ENCODE measurements around the gene CAT.

Gene CAT

GRCh38 chr11:34495724-34496377, 57.1 kb downstream of the CAT start:
- no peak overlapping the region for H3K4me2 ChIP-seq (ENCODE audit: low read depth, low read length)
- no peaks in the 10 kb centered on the region for H3K9me3 ChIP-seq (replicated peaks; ENCODE audit: insufficient read depth, low read length)
- no peak overlapping the region for H3K4me3 ChIP-seq (ENCODE audit: low read length)
- H3K4me1 ChIP-seq (ENCODE audit: low read length), result no peaks in the 10 kb centered on the region
- no peak overlapping the region for H3K9ac ChIP-seq (ENCODE audit: low read length)
- TF ChIP-seq EZH2 (optimal IDR thresholded peaks at IDR 0.05; ENCODE audit: low read depth, low read length) (no peak), EZH2phosphoT487 (IDR thresholded peaks at IDR 0.05; ENCODE audit: low read length) (no peak), CTCF (IDR thresholded peaks at IDR 0.05; ENCODE audit: low read length) (no peak)
- no peaks in the 10 kb centered on the region for H4K20me1 ChIP-seq (ENCODE audit: insufficient read depth, low read length)
- H3K27me3 ChIP-seq (replicated peaks; ENCODE audit: insufficient read depth, low read length), result no peaks in the 10 kb centered on the region
- H3K36me3 ChIP-seq (replicated peaks; ENCODE audit: insufficient read depth, low read length), result no peaks in the 10 kb centered on the region
- H3F3A ChIP-seq (ENCODE audit: insufficient read depth, low read length), result no peaks in the 10 kb centered on the region
- no peak for DNase-seq
- H2AFZ ChIP-seq (ENCODE audit: low read length), result no peak overlapping the region
- H3K79me2 ChIP-seq (ENCODE audit: low read length), result no peaks in the 10 kb centered on the region
- no peak overlapping the region for H3K27ac ChIP-seq (ENCODE audit: low read length)
- no peaks in the 10 kb centered on the region for H3K9me2 ChIP-seq (replicated peaks; ENCODE audit: insufficient read depth, low read length)

- H3K9me2 ChIP-seq (replicated peaks; ENCODE audit: insufficient read depth, low read length), result no peaks in the 10 kb centered on the region
- no peak overlapping the region for H3K9ac ChIP-seq (ENCODE audit: low read length)
- H3F3A ChIP-seq (ENCODE audit: insufficient read depth, low read length), result no peaks in the 10 kb centered on the region
- H3K27me3 ChIP-seq (replicated peaks; ENCODE audit: insufficient read depth, low read length), result no peaks in the 10 kb centered on the region
- no peaks in the 10 kb centered on the region for H4K20me1 ChIP-seq (ENCODE audit: insufficient read depth, low read length)
- no peak overlapping the region for H3K4me2 ChIP-seq (ENCODE audit: low read depth, low read length)
- no peak for TF ChIP-seq EZH2phosphoT487 (IDR thresholded peaks at IDR 0.05; ENCODE audit: low read length)
- TF ChIP-seq CTCF (IDR thresholded peaks at IDR 0.05; ENCODE audit: low read length), result no peak
- no peak for TF ChIP-seq EZH2 (optimal IDR thresholded peaks at IDR 0.05; ENCODE audit: low read depth, low read length)
- H3K9me3 ChIP-seq (replicated peaks; ENCODE audit: insufficient read depth, low read length), result no peaks in the 10 kb centered on the region
- H2AFZ ChIP-seq (ENCODE audit: low read length), result no peak overlapping the region
- H3K79me2 ChIP-seq (ENCODE audit: low read length), result no peaks in the 10 kb centered on the region
- no peak overlapping the region for H3K27ac ChIP-seq (ENCODE audit: low read length)
- H3K4me1 ChIP-seq (ENCODE audit: low read length), result no peaks in the 10 kb centered on the region
- no peak overlapping the region for H3K4me3 ChIP-seq (ENCODE audit: low read length)
- no peak for DNase-seq
- no peaks in the 10 kb centered on the region for H3K36me3 ChIP-seq (replicated peaks; ENCODE audit: insufficient read depth, low read length)
Measured at GRCh38 chr11:34499719-34500500, 61.2 kb downstream of the CAT start.

- DNase-seq, result no peak
Measured at GRCh38 chr11:34501500-34501899, 62.8 kb downstream of the CAT start.

More at GRCh38 chr11:34501500-34501899, 62.8 kb downstream of the CAT start:
- no peaks in the 10 kb centered on the region for H3K9me3 ChIP-seq (replicated peaks; ENCODE audit: insufficient read depth, low read length)
- H2AFZ ChIP-seq (ENCODE audit: low read length), result no peak overlapping the region
- H3K4me2 ChIP-seq (ENCODE audit: low read depth, low read length), result no peak overlapping the region
- H3K9me2 ChIP-seq (replicated peaks; ENCODE audit: insufficient read depth, low read length), result no peaks in the 10 kb centered on the region
- TF ChIP-seq EZH2phosphoT487 (IDR thresholded peaks at IDR 0.05; ENCODE audit: low read length), result no peak
- no peak for TF ChIP-seq CTCF (IDR thresholded peaks at IDR 0.05; ENCODE audit: low read length)
- no peak for TF ChIP-seq EZH2 (optimal IDR thresholded peaks at IDR 0.05; ENCODE audit: low read depth, low read length)
- H3K4me3 ChIP-seq (ENCODE audit: low read length), result no peak overlapping the region
- no peak overlapping the region for H3K27ac ChIP-seq (ENCODE audit: low read length)
- H3K27me3 ChIP-seq (replicated peaks; ENCODE audit: insufficient read depth, low read length), result no peaks in the 10 kb centered on the region
- H3K9ac ChIP-seq (ENCODE audit: low read length), result no peak overlapping the region
- no peaks in the 10 kb centered on the region for H3K36me3 ChIP-seq (replicated peaks; ENCODE audit: insufficient read depth, low read length)
- no peaks in the 10 kb centered on the region for H4K20me1 ChIP-seq (ENCODE audit: insufficient read depth, low read length)
- no peaks in the 10 kb centered on the region for H3F3A ChIP-seq (ENCODE audit: insufficient read depth, low read length)
- H3K79me2 ChIP-seq (ENCODE audit: low read length), result no peaks in the 10 kb centered on the region
- H3K4me1 ChIP-seq (ENCODE audit: low read length), result no peaks in the 10 kb centered on the region

All from MM.1S (cell line).